Medulla oblongata (tissue), 1 donor: ENCODE measurements around the gene SLC35G2.
"Not testable (repeated sequence)": the region's sequence is repeated elsewhere in the genome, so short reads cannot be mapped to it uniquely, and the experiment has no call there.

Experiments
- DNase-seq: peaks from one replicate; pipeline ENCODE4 v3.0.0-alpha.2; 2015; ENCODE audit errors: extremely low spot score

SLC35G2 gene

DNA sequence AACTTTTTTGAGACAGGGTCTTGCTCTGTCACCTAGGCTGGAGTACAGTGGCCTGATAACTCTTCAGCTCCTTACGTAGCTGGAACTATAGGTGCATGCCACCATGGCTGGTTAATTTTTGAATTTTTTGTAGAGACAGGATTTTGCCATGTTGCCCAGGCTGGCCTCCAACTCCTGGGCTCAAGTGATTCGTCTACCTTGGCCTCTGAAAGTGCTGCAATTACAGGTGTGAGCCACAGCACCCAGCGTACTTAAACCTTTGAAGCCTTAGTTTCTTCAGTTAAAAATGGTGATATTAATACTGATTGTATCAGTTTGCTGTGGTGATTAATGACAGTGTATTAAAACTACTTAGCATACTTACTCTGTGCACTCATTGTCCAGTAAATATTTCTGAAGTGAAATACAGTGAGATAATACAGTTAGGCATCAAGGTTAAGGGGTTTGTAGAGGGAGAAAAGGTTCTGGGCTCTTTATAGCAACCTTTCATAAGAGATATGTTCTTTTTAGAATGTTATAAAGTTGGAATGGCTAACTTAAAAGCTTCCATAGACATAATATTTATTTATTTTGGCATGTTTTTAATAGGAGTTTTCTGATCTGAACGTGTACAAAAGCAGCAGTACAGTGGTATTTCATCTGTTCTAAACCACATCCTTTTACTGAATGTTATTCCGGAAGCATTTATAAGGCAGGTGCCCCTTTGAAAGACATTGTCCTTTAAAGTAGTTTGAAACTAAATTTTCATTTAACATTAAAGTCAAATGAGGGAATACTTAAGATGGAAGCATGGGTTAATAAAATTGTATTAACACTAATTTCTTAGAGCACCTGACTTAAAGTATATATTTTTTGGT lies 66.7 kb downstream of the SLC35G2 start:
- no peak for DNase-seq

DNA sequence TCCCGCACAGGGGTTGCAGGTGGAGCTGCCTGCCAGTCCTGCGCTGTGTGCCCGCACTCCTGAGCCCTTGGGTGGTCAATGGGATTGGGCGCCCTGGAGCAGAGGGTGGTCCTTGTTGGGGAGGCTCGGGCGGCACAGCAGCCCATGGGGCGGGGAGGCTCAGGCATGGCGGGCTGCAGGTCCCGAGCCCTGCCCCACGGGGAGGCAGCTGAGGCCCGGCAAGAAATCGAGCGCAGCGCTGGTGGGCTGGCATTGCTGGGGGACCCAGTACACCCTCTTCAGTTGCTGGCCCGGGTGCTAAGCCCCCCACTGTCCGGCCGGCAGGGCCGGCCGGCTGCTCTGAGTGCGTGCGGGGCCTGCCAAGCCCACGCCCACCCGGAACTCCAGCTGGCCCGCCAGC lies 71.0 kb downstream of the SLC35G2 start:
- no peak for DNase-seq

DNA sequence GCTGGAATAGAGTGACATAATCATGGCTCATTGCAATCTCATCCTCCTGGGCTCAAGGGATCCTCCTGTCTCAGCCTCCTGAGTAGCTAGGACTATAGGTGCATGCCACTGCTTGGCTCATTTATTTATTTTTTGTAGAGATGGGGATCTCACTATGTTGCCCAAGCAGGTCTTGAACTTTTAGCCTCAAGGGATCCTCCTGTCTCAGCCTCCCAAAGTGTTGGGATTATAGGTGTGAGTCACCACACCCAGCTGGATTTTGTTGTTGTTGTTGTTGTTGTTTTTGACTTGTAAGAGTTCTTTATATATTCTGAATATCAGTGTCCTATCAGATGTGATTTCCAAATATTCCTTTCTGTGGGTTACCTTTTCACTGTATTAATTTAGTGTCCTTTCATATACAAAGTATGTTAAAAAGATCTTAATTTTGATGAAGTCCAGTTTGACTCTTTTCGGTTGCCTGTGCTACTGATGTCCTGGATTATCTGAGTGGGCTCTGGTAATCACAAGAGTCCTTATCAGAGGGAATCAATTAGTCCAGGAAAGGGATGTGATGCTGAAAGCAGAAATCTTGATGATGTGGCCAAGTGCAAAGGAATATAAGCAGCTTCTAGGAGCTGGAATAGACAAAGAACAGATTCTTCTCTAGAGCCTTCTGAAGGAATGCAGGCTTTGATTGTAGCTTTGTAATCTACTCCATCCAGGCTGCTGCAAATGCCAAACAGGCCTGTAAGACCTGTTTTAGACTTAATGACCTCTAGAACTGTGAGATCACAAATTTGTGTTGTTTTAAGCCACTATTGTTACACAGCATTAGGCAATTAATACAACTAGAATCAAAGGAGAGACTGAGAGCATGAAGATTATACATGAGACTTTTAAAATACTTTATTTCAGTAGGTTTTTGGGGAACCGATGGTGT lies 73.3 kb downstream of the SLC35G2 start:
- no peak for DNase-seq

DNA sequence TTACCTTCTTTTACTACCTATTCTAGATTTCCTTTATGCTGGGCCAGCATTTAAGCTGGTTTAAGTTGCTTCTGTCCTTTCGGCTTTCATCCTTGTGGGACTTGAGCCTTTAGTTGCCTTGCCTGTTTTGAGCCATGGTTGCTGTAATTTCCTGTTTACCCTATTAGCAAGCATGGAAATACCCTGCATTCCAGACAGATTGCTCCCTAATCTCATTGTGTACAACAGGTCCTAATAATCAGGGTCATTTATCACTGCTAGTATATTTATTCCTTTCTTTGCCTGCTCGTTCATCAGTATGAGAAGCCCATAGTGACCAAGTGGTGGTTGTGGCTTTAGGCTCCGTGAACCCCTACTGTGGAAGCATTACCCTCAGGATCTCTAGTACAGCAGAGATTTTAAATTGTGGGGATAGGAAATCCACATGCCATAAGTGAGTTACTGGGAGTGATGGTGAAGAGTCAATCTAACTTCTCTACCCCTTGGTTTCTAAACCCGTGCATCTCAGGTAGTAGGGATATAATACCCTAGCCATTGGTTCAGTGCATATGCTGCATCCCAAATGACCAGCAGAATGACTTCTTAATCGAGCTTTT lies 75.0 kb downstream of the SLC35G2 start:
- no peak for DNase-seq

DNA sequence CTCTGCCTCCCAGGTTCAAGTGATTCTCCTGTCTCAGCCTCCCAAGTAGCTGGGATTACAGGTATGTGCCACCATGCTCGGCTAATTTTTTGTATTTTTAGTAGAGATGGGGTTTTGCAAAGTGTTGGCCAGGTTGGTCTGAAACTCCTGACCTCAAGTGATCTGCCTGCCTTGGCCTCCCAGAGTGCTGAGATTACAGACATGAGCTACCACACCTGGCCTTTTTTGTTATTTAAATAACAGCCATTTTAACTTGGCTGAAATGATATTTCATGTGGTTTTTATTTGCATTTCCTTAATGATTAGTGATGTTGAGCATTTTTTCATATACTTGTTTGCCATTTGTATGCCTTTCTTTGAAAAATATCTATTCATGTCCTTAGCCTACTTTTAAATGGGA lies 78.2 kb downstream of the SLC35G2 start:
- not testable (repeated sequence) for DNase-seq

DNA sequence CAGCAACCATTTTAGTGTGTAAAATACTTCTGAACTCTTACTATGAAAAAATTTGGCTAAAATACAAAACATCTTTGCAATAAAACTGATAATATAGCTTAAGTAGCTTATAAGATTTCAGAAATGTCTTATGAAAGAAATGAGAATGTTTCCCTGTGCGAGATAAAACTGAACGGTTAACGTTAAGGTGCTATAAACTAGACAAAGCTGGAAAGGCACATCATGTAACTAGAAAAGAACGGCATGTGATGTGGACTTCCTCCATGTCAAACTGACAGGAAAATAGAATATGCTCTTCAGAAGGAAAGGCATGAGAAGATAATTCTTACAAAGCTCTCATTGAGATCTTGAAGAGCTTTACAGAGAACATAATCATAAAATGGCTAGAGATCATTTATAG lies 79.6 kb downstream of the SLC35G2 start:
- DNase-seq: peak; percentile 38

DNA sequence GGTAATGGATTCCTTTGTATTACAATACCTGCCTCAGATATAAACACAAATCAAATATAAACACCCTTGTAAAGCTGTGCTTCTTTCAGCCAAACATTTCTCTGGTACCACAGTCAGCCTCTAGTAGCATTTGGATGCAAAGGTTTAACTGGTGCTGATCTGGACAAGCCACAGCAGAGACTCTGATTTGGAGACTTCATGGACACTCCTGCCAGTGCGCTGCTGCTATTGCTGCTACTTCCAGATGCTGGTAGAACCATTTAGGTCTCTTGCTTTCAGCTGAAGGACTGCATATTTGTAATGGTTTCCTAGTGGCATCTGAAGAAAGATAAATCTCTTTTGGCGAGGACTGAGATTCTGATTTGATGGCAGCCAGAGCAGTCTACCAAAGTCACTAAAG lies 80.0 kb downstream of the SLC35G2 start:
- DNase-seq: peak; percentile 25

DNA sequence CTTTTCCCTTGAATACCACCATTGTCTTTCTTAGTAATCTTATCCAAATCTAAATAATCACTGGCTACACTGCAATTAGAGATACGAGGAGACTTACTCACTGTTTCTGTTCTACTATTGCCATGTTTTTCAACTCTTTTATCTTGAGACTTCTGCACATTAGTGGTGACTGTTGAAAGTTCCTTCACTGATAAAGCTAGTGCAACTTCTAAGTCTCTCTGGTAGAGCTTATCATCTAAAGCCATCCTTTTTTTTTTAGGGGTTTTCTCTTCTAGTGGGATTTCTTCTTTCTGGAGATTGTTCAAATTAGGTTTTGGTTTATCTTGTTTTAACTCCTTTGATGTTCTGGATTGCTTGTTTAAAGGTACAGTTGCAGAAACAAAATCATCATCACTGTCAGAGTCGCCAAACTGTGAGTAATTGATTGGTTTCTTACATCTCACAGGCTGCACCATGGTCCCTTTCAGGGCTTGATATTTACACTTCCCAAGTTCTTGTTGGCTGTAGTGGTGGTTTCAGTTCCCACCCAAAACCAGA lies 80.8 kb downstream of the SLC35G2 start:
- DNase-seq: peak; percentile 38

DNA sequence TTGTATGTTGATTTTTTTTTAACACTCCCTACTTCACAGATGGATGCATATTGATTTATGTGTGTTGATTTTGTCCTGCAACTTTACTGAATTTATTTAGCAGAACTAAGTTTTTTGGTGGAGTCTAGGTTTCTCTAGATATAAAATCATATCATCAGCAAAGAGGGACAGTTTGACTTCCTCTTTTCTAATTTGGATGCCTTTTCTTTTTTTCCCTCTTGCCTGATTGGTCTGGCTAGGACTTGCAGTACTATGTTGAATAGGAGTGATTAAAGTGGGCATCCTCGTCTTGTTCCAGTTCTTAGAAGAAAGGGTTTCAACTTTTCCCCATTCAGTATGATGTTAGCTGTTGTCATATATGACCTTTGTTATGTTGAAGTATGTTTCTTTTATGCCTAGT lies 81.8 kb downstream of the SLC35G2 start:
- peak; percentile 16 for DNase-seq

DNA sequence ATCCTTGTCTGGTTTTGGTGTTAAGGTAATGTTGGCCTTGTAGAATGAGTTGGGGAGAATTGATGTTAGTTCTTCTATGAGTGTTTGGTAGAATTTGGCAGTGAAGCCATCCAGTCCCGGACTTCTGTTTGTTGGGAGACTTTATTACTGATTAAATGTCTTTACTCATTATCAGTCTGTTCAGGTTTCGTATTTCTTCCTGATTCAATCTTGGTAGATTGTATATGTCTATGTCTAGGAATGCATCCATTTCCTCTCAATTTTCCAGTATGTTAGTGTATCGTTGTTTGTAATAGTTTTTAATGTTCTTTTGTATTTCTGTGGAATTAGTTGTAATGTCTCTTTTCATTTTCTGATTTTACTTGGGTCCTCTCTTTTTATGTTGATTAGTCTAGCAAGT lies 82.5 kb downstream of the SLC35G2 start:
- no peak for DNase-seq

DNA sequence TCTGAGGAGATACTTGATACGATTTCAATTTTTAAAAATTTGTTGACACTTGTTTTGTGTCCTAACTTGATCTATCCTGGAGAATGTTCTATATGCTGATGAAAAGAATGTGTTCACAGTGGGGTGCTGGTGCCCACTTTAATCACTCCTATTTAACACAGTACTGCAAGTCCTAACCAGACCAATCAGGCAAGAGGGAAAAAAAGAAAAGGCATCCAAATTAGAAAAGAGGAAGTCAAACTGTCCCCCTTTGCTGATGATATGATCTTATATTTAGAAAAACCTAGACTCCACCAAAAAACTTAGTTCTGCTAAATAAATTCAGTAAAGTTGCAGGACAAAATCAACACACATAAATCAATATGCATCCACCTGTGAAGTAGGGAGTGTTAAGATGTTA lies 83.6 kb downstream of the SLC35G2 start:
- DNase-seq: peak; percentile 17

DNA sequence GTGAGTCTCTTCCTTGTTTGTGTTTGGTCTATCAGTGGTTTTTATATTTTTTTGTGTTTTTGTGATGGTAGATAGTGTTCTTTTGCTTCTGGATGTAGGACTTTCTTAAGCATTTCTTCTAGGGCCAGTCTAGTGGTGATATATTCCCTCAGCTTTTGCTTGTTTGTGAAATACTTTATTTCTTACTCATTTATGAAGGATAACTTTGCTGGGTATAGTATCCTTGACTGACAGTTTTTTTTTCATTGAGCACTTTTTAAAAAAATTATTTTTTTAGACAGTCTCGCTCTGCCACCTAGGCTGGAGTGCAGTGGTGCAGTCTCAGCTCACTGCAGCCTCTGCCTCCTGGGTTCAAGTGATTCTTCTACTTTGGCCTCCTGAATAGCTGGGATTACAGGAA lies 85.0 kb downstream of the SLC35G2 start:
- DNase-seq: no peak

DNA sequence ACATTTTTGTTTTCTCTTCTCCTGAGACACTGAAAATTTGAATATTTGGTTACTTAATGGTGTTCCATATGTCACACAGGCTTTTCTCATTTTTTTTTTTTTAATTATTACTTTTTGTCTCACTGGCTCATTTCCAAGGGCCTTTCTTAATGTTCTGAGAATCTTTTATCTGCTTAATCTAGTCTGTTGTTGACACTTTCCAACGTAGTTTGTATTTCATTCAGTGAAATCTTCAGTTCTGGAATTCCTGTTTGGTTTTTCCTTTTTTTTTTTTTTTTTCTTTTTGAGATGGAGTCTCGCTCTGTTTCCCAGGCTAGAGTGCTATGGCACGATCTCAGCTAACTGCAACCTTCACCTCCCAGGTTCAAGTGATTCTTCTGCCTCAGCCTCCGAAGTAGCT lies 85.8 kb downstream of the SLC35G2 start:
- no peak for DNase-seq
